ENCODE results near the gene PLXNC1.
"Not testable (repeated sequence)": the region's sequence is repeated elsewhere in the genome, so short reads cannot be mapped to it uniquely, and the experiment has no call there.

The PLXNC1 gene

DNA sequence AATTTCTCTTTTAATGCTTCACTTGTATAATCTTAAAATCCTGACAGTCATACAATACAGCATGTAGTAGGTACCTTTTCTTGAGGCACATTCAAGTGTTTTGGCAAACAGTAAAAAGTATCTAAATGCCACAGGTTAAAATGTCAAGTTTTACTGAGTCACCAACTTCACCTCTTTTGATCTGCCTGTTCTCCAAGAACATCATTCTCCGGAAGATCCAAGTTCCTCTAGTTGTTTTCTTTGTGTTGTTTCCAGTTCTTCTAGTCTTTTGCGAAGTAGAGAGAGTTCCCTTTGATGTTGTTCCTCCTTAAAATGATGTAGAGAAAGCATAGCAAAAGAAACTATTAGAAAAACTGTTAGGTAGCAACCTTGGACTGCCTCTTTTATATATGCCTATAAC, 160.2 kb downstream of the PLXNC1 start:
- no peak for DNase-seq

DNA sequence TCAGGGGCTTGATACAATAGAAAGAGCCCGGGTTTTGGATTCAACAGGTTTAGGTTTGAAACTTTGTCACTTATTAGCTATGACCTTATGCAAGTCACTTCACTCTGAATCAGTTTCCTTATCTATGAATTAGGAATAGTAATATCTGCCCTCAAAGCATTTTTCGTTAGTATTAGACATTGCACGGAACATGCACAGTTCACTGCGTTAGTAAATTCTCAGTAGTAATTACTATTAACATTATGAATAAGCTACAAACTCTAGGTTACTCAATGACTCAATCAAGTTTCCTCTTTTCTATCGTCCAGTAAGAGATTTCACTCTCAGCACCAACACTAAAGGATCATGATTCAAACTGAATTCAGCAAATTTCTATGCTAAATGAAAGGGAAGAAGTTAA, 161.0 kb downstream of the PLXNC1 start:
- DNase-seq, result no peak

DNA sequence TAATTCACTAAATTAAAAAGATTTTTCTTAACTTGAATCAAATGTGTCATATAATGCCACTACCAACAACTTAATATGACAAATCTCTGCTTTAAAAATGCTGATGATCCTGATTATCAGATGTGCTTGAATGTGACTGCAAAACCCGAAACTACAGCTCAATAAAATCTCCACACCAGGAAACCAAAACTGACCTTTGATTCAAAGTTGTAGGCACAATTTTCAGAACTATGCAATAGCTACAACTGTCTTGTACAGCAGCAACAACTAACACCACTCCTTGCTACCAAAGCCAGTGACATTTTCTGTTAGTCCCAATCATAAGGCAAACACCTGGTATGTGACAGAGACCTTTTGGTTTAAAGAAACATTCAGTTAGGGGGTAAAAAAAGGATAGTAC, 164.0 kb downstream of the PLXNC1 start:
- no peak for DNase-seq

DNA sequence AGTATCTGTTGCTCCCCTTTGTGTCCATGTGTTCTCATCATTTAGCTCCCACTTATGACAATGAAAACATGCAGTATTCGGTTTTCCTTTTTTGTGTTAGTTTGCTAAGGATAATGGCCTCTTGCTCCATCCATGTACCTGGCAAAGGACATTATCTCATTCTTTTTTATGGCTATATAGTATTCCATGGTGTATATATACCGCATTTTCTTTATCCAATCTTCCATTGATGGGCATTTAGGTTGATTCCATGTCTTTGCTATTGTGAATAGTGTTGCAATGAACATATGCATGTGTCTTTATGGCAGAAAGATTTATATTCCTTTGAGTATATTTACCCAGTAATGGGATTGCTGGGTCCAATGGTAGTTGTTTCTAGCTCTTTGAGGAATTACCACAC, 168.2 kb downstream of the PLXNC1 start:
- not testable (repeated sequence) for DNase-seq

DNA sequence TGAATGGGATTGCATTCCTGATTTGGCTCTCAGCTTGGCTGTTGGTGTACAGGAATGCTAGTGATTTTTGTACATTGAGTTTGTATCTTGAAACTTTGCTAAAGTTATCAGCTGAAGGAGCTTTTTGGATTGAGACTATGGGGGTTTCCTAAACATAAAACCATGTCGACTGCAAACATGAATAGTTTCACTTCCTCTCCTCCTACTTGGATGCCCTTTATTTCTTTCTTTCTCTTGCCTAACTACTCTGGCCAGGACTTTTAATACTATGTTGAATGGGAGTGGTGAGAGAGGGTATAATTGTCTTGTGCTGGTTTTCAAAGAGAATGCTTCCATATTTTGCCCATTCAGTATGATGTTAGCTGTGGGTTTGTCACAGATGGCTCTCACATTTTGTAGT, 169.8 kb downstream of the PLXNC1 start:
- no peak for DNase-seq

DNA sequence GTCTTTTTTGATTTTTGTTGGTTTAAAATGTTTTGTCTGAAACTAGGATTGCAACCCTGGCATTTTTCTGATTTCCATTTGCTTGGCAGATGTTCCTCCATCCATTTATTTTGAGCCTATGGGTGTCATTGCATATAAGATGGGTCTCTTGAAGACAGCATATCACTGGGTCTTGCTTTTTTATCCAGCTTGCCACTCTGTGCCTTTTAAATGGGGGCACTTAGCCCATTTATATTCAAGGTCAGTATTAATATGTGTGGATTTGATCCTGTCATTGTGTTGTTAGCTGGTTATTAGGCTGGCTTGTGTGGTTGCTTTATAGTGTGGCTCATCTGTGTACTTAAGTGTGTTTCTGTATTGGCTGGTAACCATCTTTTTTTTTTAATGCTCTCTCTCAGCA, 171.7 kb downstream of the PLXNC1 start:
- DNase-seq, result no peak

DNA sequence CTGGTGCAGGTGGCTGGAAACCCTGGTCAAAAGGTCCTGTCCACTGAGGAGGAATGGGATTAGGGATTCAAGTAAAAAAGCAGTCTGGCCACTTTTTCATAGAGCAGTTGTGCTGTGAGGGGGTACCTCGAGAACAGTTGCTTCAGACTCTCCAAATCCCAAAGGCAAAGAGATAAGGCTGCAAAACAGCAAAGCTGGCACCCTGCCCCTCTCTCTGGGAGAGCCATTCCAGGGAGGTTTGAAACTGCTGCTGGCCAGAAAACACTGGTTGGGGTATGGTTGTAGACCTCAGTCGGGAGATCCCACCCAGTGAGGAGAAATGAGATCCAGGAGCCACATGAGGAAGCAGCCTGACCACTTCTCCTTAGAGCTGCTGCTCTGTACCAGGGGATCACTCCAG, 174.0 kb downstream of the PLXNC1 start:
- DNase-seq, result no peak

DNA sequence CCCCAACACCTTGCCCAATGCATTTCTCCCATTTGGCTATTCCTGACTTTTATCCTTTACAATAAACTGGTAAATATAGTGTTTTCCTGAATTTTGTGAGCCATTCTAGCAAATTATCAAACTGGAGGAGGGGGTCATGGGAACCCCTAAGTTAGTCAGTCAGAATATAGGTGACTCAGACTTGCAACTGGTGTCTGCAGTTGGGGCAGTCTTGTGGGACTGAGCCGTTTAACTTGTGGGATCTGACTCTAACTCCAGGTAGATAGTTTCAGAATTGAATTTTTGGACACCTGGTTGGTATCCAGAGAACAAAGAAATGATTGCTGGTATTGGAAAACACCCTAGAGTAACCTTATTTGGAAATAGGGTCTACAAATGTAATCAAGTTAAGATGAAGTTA, 177.9 kb downstream of the PLXNC1 start:
- no peak for DNase-seq

DNA sequence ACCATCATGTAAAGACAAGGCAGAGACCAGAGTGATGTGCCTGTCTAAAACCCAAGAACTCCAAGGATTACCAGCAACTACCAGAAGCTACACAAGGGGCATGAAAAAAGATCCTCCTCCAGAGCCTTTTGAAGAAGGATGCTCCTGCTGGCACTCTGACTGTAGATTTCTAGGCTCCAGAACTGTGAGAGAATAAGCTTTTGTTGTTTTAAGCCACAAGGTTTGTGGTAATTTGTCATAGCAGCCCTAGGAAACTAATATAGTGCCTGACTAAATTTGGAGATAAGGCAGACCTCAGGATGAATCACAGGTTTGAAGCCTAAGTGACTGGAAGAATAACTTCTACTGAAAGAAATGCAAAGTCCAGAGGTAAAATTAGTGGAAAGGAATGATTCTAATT, 178.3 kb downstream of the PLXNC1 start:
- no peak for DNase-seq

DNA sequence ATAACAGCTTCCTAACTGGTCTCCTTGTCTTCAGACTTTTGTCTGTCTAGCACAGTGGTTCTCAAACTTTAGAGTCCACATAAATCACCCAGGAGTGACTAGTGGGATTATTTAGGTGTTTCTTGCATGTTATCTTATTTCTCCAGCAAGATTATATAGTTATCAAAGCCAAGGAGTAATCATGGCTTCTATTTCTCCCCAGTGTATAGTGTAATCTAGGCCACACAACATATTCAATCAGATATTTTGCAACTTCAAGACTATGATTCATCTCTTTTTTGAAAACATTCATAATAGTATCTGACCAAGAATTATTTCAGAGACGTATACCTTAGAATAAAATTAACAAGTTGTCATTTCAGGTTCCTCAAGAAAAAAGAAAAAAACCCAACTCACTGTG, 179.4 kb downstream of the PLXNC1 start:
- no peak for DNase-seq

DNA sequence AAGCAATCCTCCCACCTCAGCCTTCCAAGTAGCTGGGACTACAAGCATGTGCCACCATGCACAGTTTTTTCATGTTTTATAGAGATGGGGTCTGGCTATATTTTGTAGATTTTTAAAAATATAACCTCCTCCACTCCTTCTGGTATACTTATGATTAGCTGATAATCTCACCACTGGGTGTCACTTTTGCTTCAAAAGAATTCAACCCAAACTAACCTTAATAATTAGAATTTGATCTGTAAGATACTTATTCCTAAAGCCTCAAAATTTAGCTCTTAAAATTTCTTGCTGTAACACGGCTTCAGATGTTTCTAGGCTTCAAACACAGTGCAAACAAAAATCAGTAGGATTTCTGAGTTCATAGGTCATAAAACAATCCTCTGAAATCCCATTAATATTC, 181.0 kb downstream of the PLXNC1 start:
- DNase-seq, result no peak

DNA sequence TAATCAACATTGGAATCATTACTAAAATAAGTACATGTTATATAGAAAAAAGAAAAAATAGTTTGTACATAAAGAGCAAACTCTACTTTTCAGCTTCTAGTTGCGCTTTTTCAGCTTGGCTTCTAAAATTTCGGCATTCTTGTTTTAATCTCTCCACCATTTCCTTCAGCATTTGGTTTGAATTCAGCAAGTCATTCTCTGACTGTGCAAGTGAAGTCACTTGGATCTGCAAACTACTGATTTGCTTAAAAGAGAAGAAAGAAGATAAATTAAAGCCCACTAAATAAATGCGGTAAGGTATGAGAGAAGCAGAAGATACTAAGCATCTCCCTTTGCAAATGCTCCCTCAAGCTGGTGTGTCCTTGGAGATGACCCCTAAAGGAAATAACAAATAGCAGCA, 185.0 kb downstream of the PLXNC1 start:
- no peak for DNase-seq

DNA sequence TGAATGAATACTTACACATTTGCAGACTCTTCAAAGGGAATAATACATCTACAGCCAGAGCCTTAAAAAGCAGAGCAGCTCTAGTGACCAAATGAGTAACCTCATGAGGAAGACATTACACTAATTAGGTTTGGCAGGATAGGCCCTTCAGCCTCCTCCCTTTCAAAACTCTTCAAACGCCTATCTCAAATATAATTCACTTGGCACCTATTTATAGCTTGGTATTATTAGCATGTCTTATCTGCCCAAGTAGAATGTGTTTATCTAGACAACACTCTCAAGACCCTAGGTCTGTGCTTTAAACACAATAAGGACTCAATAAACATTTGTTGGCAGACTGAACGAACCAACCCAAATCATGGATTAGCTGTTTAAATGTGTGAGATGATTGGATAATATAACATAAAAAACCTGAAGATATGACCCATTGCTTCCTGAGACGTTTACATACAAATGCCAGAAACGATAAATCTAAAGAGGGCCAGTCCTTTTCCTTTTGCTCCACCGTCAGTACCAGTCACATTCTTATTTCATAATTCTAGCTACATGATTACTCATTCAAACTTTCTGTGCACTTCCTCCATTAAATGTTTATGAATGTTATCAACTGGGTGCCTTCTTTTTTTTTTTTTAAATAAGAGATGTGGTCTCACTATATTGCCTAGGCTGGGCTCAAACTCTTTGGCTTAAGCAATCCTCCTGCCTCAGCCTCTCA, 188.0 kb downstream of the PLXNC1 start:
- DNase-seq, result no peak

DNA sequence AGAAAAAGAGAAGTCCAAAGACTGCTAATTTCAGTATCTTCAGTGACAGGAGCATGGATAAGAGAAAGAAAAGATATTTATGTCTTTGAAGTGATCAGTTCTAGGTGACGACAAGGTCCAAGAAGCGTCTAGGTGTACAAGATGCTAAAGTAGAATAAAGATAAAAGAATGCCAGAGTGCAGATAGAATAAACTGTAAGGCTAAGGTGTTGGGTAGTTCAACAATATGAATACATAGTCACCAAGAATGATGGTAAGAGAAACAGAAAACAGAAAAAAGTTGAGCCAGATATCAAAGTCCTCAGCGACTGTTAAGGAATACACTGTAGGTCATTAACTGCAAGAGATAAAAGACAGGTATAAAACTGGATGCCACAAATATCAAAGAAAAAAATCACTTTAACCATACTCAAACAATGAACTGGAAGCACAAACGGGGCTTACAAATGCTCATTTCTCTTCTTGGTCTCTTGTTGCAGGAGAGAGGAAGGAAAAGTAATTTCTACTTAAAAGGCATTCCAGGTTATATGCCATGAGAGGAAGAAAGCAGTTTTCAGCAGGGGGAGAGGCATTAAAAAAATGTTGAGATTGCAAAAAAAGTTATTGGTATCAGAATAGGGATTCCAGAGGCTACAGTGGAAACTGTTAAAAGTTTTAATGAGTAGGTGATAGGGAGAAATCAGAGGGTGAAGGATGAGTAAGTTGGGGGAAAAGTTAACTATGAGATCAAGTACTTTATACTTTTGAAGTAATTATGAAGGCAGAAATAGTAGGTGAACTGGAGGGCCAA, 189.8 kb downstream of the PLXNC1 start:
- DNase-seq, result no peak

DNA sequence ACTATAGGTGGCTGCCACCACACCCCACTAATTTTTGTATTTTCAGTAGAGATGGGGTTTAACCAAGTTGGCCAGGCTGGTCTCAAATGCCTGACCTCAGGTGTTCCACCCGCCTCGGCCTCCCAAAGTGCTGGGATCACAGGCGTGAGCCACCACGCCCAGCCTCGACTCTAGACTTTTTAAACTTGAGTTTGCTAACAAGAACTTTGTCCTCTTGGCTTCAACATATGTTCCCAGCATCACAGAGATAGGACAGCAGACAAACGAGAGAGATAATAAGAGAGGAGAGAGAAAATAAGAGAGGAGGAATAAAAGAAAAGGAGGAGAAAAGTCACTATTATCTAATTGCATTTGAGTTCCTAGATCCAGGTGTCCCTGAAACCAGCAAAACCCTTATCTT, 192.2 kb downstream of the PLXNC1 start:
- DNase-seq, result no peak

DNA sequence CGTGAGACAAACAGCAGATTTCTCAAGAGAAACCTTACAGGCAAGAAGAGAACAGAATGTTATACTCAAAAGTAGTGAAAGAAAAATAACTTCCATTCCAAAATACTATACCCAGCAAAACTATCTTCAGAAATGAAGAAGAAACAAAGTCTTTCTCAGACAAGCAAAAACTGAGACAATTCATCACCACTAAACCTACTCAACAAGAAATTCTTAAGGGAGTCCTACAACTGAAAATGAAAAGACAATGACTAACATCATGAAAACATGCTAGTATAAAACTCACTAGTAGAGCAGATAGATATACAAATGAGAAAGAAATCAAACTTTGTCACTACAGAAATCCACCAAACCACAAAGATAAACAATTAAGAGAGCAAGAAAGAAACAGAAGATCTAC, 204.8 kb downstream of the PLXNC1 start:
- DNase-seq, result no peak

Measured in activated effector memory CD4-positive, alpha-beta T cell treated with Interleukin-2 at 50 U/mL for 16 hours (primary cell).